Osteocyte (in vitro differentiated cells): Measurements from ENCODE around the gene PHF11. TPM values are rescaled to one million over a fixed set of nuclear protein-coding genes. Genes with fewer than 3 reads are reported as not detected.

ENCODE experiments used
- DNase-seq: peaks from one replicate; pipeline ENCODE4 v3.0.0; 2021; ENCODE audit warnings: mixed read lengths; ENCODE audit not compliant: unreplicated experiment; ENCODE audit errors: extremely low spot score
- H3K27ac Mint-ChIP-seq: one replicate; pipeline ENCODE4 v1.8.0; 2021; ENCODE audit warnings: mild to moderate bottlenecking, mixed read lengths; ENCODE audit not compliant: unreplicated experiment
- H3K27me3 Mint-ChIP-seq: one replicate; pipeline ENCODE4 v1.8.0; 2021; ENCODE audit warnings: mixed read lengths; ENCODE audit not compliant: unreplicated experiment
- H3K36me3 Mint-ChIP-seq: one replicate; pipeline ENCODE4 v1.8.0; 2021; ENCODE audit warnings: mixed read lengths; ENCODE audit not compliant: unreplicated experiment
- H3K4me1 Mint-ChIP-seq: one replicate; pipeline ENCODE4 v1.8.0; 2021; ENCODE audit warnings: mixed read lengths; ENCODE audit not compliant: unreplicated experiment
- H3K4me3 Mint-ChIP-seq: one replicate; pipeline ENCODE4 v1.8.0; 2021; ENCODE audit warnings: mild to moderate bottlenecking, moderate library complexity, mixed read lengths; ENCODE audit not compliant: unreplicated experiment
- H3K9me3 Mint-ChIP-seq: one replicate; pipeline ENCODE4 v1.8.0; 2021; ENCODE audit warnings: mixed read lengths; ENCODE audit not compliant: unreplicated experiment
- CTCF ChIP-seq: fragments of 200-600 bp; sonication (generic); IDR thresholded peaks from 2 replicates; pipeline ENCODE4 v1.5.0; 2021; ENCODE audit warnings: antibody characterized with exemption, mild to moderate bottlenecking, moderate library complexity
- long read RNA-seq: library from polyadenylated mRNA; unstranded; transcript quantifications from one replicate; pipeline ENCODE4 v2.0.0, GENCODE V29; 2021
- total RNA-seq: library from RNA; stranded (reverse); gene quantifications from 2 replicates; pipeline ENCODE4 v1.2.1, GENCODE V29; 2021

PHF11 gene
- 30.6 and 32.1 TPM in 2 replicates for total RNA-seq
- long read RNA-seq, transcript PHF11-202 (10 exons, 1,359 nt), result major isoform, 38 of 49 reads
- long read RNA-seq, partial matches to known transcripts, result 2 of 49 reads
- long read RNA-seq, other reads (novel, unspliced or antisense), result 7 of 49 reads

- Mint-ChIP-seq H3K27ac (peak within 1 kb of the TSS; percentile 99), H3K36me3 (no peaks in the 10 kb centered on the region), H3K4me3 (peak within 1 kb of the TSS; percentile 94), H3K9me3 (no peaks in the 10 kb centered on the region), H3K4me1 (peaks cover 44% of the 10 kb centered on the region), H3K27me3 (no peaks in the 10 kb centered on the region)
- DNase-seq, result peak; percentile 89
- peak; percentile 25 for TF ChIP-seq CTCF
Measured at GRCh38 chr13:49495783-49496762, at the start of gene PHF11. TSS of gene PHF11 (plus strand) at chr13:49495953. CDS start at chr13:49496002, 49 bp downstream.

DNA sequence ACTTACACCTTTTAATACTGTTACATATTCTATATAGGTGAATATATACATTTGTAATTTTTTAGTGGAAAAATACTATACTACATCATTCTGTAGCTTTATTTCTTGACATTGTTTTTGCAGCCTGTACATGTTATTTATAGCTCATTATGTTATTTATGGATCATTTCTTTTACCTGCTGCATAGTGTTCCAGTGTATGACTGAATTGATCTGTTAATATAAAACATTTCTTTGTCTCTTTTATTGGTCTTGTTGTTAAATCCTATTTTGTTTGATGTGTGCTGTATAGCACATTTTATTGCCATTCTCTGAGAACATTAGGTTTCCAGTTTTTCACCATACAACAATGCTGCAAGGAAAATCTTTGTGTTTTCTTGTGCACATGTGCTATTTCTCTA, 49.3 kb upstream of the PHF11 start:
- DNase-seq, result no peak
- H3K36me3 Mint-ChIP-seq, result peaks cover 9% of the 10 kb centered on the region
- no peaks in the 10 kb centered on the region for H3K27me3 Mint-ChIP-seq
- peak overlapping the region; percentile 46 for H3K4me3 Mint-ChIP-seq
- TF ChIP-seq CTCF, result no peak
- peaks cover 37% of the 10 kb centered on the region for H3K4me1 Mint-ChIP-seq
- no peaks in the 10 kb centered on the region for H3K9me3 Mint-ChIP-seq
- peak overlapping the region; percentile 58 for H3K27ac Mint-ChIP-seq

GRCh38 chr13:49448753-49449152, 47.0 kb upstream of the PHF11 start:
- DNase-seq, result no peak
- Mint-ChIP-seq H3K9me3 (no peaks in the 10 kb centered on the region), H3K36me3 (peaks cover 19% of the 10 kb centered on the region), H3K27ac (no peak overlapping the region), H3K4me3 (no peak overlapping the region), H3K4me1 (peaks cover 30% of the 10 kb centered on the region), H3K27me3 (no peaks in the 10 kb centered on the region)
- TF ChIP-seq CTCF, result no peak

- no peak for TF ChIP-seq CTCF
- no peak overlapping the region for H3K4me3 Mint-ChIP-seq
- H3K27me3 Mint-ChIP-seq, result no peaks in the 10 kb centered on the region
- H3K27ac Mint-ChIP-seq, result no peak overlapping the region
- DNase-seq, result no peak
- peaks cover 19% of the 10 kb centered on the region for H3K36me3 Mint-ChIP-seq
- H3K9me3 Mint-ChIP-seq, result no peaks in the 10 kb centered on the region
- peaks cover 27% of the 10 kb centered on the region for H3K4me1 Mint-ChIP-seq
Measured at GRCh38 chr13:49450105-49450819, 45.5 kb upstream of the PHF11 start.
